RKO (cell line): ENCODE data around the gene AKAP12.
A peak's percentile ranks its signal among the peaks of the same experiment; 100 is the strongest.

Experiments
- DNase-seq: peaks from one replicate; pipeline ENCODE4 v3.0.0-alpha.2; 2016; ENCODE audit warnings: low spot score

Gene AKAP12, protein sequence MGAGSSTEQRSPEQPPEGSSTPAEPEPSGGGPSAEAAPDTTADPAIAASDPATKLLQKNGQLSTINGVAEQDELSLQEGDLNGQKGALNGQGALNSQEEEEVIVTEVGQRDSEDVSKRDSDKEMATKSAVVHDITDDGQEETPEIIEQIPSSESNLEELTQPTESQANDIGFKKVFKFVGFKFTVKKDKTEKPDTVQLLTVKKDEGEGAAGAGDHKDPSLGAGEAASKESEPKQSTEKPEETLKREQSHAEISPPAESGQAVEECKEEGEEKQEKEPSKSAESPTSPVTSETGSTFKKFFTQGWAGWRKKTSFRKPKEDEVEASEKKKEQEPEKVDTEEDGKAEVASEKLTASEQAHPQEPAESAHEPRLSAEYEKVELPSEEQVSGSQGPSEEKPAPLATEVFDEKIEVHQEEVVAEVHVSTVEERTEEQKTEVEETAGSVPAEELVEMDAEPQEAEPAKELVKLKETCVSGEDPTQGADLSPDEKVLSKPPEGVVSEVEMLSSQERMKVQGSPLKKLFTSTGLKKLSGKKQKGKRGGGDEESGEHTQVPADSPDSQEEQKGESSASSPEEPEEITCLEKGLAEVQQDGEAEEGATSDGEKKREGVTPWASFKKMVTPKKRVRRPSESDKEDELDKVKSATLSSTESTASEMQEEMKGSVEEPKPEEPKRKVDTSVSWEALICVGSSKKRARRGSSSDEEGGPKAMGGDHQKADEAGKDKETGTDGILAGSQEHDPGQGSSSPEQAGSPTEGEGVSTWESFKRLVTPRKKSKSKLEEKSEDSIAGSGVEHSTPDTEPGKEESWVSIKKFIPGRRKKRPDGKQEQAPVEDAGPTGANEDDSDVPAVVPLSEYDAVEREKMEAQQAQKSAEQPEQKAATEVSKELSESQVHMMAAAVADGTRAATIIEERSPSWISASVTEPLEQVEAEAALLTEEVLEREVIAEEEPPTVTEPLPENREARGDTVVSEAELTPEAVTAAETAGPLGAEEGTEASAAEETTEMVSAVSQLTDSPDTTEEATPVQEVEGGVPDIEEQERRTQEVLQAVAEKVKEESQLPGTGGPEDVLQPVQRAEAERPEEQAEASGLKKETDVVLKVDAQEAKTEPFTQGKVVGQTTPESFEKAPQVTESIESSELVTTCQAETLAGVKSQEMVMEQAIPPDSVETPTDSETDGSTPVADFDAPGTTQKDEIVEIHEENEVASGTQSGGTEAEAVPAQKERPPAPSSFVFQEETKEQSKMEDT (N-terminal part only)

GRCh38 chr6:151239603-151240035, at the start of gene AKAP12:
AKAP12 (plus strand) TSS chr6:151239967; CDS start chr6:151240563, 596 bp downstream.
- DNase-seq: no peak

- DNase-seq: no peak
Observed at GRCh38 chr6:151191527-151191926, 48.2 kb upstream of the AKAP12 start.

GRCh38 chr6:151196555-151196954, 43.2 kb upstream of the AKAP12 start:
- no peak for DNase-seq

GRCh38 chr6:151197556-151197955, 42.2 kb upstream of the AKAP12 start:
- DNase-seq: no peak

DNA sequence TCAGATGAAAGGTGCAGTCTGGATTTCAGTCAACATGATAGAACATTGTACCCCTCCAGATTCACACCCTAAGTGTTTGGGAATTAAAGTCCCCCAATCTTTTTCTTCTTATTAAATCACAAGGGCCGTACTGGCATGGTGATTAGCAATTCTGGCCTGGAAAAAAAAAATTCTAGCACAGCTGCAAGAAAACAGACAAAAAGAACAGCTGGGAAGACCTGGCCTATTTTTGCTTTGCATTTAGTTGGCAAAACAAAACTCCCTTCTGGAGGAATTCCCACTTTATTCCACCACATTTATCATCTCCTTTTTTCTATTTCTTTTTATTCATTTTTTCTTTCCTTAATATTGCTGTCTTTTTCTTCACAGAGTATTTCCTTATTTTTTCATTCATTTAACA, 39.8 kb upstream of the AKAP12 start:
- DNase-seq: no peak

- DNase-seq: no peak
Observed at GRCh38 chr6:151205721-151206600, 33.8 kb upstream of the AKAP12 start.

DNA sequence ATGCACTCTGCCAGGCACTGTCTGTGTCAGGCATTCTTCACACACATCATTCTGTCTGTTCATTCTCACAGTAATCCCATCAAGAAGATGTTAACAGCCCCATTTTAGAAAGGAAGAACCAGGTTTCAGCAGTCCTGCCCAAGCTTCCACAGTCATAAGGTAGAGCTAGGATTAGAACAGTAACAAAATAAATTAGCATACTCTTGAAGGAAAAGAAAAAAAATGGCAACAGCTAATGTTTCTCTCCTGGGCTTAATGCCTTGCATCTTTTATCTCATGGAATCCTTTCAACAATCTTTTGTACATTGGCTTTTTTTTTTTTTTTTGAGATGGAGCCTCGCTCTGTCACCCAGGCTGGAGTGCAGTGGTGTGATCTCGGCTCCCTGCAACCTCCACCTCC, 32.1 kb upstream of the AKAP12 start:
- DNase-seq: no peak

DNA sequence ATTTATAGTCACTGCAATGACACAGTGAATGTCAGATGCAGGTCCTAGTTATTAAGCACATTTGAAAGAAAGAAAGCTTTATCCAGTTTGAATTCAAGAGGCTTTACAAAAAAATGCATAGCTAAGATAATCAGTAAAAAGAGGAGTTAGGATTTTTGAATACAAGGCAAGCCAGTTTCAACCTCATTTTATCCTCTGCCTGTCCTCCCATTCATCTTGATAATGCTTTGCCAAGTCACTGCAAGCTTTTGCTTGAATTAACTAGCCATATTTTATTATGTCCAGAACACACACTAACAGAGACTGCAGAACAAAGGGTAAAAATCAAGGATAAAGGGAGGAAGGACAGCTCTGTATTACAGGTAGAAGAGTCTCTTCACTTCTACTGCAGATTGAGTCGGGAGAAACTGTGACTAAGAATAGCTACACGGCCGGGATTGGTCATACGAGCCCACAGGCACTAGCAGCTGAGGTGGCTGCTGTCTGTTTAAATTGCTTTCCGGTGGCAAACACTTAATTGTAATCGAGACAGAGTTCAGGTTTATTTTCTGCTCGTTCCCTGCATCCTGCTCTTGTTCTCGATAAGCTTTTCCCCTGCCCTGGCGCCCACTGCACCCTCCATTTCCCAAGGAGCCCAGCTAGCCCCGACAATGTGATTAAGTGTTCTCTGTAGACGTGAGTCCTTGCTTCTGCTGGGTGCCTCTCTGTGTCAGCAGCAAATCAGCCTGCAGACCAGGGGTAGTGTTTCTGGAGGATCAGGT, 30.5 kb upstream of the AKAP12 start:
- peak; percentile 46 for DNase-seq

DNA sequence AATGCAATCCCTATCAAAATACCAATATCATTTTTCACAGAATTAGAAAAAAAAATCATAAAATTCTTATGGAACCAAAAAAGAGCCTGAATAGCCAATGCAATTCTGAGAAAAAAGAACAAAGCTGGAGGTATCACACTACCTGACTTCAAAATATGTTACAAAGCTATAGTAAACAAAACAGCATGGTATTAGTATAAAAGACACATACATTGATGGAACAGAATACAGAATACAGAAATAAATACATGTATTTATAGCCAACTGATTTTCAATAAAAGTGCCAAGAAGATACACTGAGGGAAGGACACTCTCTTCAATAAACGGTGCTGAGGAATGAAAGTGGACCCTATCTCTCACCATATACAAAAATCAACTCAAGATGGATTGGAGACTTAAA, 28.7 kb upstream of the AKAP12 start:
- no peak for DNase-seq

- no peak for DNase-seq
Observed at GRCh38 chr6:151213352-151213751, 26.4 kb upstream of the AKAP12 start.

- DNase-seq: no peak
Observed at GRCh38 chr6:151215999-151216398, 23.8 kb upstream of the AKAP12 start.

GRCh38 chr6:151216804-151217203, 23.0 kb upstream of the AKAP12 start:
- DNase-seq: no peak

DNA sequence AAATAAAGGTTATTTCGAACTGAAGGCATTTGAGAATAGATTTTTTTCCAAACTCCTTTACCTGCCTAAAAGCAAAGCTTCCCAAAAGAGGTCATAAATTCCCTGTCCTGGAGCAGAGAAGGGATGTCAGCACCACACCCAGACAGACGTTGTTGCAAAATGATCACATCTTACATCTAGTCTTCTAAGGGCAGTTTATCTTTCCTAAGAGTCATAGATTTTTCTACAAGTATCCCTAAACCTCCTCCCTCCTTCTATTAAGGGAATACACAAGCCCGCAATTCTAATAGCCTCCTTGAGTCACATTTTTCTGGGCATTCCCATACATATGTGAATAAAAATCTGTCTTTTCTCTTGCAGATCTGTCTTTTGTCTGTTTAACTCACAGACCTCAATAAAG, 20.6 kb upstream of the AKAP12 start:
- DNase-seq: no peak

DNA sequence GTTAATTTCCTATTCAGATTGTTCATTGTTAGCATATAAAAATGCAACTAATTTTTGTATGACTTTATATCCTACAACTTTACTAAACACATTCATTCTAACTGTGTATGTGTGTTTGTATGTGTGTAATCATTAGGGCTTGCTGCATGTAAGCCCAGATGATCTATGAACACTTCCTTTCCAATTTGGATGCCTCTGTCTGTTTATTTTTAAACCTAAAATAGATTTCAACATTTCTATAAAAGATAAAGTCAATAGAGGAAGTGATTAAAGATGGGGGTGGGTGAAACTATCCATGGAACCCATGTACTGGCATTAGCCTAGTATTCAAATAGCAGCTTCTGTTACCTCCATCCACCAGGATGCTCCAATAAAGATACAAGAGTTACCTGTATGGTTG, 15.7 kb upstream of the AKAP12 start:
- no peak for DNase-seq

DNA sequence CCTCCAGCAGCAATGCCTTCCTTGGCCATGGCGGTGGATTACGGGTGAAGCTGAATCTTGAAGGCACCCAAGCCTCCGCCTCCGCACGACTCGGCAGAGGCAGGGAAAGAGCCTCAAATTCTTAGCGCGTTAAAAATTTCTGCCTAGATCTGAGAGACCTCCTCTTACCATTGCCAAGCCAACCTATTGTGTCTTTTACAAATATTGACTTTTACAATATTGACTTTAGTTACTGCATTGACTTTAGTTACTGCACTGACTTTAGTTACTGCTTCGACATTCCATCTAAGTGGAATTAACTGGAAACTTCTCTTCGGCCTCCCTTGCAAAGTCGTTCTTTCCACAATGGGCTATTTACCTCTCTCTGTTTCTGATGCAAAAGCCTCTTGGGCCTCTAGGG, 13.8 kb upstream of the AKAP12 start:
- no peak for DNase-seq

DNA sequence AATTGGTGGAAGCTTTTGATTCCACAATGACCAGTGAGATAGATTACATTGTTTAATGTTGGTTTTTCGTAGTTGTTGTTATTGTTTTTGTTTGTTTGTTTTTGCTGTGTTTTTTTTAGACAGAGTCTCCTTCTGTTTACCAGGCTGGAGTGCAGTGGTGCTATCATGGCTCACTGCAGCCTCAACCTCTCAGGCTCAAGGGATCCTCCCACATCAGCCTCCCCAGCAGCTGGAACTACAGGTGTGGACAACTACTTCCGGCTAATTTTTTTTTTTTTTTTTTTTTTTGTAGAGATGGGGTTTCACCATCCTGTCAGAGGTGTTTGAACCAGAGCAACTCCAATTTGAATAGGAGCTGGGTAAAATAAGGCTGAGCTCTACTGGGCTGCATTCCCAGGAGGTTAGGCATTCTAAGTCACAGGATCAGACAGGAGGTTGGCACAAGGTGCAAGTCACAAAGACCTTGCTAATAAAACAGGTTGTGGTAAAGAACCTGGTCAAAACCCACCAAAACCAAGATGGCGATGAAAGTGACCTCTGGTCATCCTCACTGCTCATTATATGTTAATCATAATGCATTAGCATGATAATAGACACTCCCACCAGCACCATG, 10.9 kb upstream of the AKAP12 start:
- DNase-seq: no peak

- no peak for DNase-seq
Observed at GRCh38 chr6:151229401-151230276, 10.1 kb upstream of the AKAP12 start.

DNA sequence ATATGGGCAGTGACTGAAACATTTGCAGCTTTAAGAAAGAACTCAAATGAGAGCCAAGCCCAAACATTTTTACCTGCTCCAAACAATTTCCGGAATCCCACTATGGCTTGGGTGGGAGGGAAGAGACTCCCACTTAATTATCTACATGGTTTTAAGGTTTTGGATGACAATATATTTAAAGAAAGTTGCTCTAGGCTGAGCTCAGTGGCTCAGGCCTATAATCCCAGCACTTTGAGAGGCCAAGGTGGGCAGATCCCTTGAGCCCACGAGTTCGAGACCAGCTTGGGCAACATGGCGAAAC, 9.5 kb upstream of the AKAP12 start:
- DNase-seq: no peak

DNA sequence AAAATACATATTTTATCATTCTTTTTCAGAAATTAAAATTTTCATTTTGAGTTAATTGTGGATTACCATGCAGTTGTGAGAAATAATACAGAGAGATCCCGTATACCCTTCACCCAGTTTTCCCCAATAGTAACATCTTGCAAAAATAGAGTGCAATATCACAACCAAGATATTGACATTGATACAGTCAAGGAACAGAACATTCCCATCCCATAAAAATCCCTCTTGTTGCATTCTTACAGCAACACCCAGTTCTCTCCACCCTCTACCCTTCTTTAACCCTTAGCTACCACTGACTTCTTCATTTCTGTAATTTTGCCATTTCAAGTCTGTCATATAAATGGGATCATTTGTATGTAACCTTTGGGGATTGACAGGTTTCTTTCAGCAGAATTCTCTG, 6.9 kb upstream of the AKAP12 start:
- DNase-seq: no peak
